PFSK-1 (cell line): Measurements from ENCODE around the gene HEBP2.

Experiments
- FOXP2 ChIP-seq: optimal IDR thresholded peaks from 2 replicates; pipeline ENCODE3; 2011; ENCODE audit warnings: borderline replicate concordance, control low read depth, inconsistent platforms; ENCODE audit not compliant: insufficient read depth; ENCODE audit errors: extremely low read length, extremely low read depth
- POLR2AphosphoS5 ChIP-seq: IDR thresholded peaks from 2 replicates; pipeline ENCODE4 v1.6.1; 2012; ENCODE audit warnings: low read depth, mild to moderate bottlenecking, control low read depth, low read length, moderate library complexity
- TAF1 ChIP-seq: IDR thresholded peaks from 2 replicates; pipeline ENCODE4 v1.6.1; 2012; ENCODE audit warnings: low read length, control low read depth, borderline replicate concordance; ENCODE audit not compliant: insufficient read depth
- TF ChIP-seq, protein P1 (sequence below), 2 experiments: IDR thresholded peaks; 2 replicates each; pipeline versions ENCODE4 v1.6.1 to v1.8.0; 2011 to 2012; ENCODE audit warnings: low read depth in 2 of 2, low read length in 2 of 2, control low read depth in 1 of 2, inconsistent platforms in 1 of 2, mild to moderate bottlenecking in 1 of 2, moderate library complexity in 1 of 2; ENCODE audit not compliant: insufficient read depth in 1 of 2

GRCh38 chr6:138467901-138468300 lies 63.9 kb downstream of the HEBP2 start:
- TF ChIP-seq, protein P1, sequence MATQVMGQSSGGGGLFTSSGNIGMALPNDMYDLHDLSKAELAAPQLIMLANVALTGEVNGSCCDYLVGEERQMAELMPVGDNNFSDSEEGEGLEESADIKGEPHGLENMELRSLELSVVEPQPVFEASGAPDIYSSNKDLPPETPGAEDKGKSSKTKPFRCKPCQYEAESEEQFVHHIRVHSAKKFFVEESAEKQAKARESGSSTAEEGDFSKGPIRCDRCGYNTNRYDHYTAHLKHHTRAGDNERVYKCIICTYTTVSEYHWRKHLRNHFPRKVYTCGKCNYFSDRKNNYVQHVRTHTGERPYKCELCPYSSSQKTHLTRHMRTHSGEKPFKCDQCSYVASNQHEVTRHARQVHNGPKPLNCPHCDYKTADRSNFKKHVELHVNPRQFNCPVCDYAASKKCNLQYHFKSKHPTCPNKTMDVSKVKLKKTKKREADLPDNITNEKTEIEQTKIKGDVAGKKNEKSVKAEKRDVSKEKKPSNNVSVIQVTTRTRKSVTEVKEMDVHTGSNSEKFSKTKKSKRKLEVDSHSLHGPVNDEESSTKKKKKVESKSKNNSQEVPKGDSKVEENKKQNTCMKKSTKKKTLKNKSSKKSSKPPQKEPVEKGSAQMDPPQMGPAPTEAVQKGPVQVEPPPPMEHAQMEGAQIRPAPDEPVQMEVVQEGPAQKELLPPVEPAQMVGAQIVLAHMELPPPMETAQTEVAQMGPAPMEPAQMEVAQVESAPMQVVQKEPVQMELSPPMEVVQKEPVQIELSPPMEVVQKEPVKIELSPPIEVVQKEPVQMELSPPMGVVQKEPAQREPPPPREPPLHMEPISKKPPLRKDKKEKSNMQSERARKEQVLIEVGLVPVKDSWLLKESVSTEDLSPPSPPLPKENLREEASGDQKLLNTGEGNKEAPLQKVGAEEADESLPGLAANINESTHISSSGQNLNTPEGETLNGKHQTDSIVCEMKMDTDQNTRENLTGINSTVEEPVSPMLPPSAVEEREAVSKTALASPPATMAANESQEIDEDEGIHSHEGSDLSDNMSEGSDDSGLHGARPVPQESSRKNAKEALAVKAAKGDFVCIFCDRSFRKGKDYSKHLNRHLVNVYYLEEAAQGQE (IDR thresholded peaks at IDR 0.05; ENCODE audit: insufficient read depth in 1 of 2, low read depth in 2 of 2, low read length in 2 of 2), result no peak
- TF ChIP-seq POLR2AphosphoS5 (no peak), TAF1 (no peak), FOXP2 (no peak)
